Activated effector memory CD4-positive, alpha-beta T cell treated with Interleukin-2 at 50 U/mL for 16 hours (primary cell): Measurements from ENCODE around the gene PELI3.
"Not testable (repeated sequence)": the region's sequence is repeated elsewhere in the genome, so short reads cannot be mapped to it uniquely, and the experiment has no call there.

Experiments
- DNase-seq: peaks from one replicate; pipeline ENCODE4 v3.0.0-alpha.2; 2020

Gene PELI3

DNA sequence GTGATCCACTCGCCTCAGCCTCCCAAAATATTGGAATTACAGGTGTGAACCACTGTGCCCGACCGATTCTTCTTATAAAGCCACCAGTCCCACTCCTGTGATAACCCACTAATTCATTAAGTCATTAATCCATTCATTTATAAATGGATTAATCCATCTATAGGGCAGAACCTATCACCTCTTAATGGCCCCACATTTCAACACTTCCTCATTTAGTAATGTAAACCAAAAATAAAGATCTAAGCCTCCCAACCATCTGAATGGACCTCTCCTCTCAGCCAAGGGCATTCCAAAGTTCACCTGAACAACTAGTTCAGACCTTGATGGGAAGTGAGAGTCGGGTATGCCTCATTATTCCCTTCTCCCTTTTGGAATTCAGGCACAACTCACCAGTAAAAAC is 18.2 kb upstream of the PELI3 start:
- no peak for DNase-seq

- DNase-seq: no peak
Observed at GRCh38 chr11:66450560-66450959, 16.1 kb upstream of the PELI3 start.

DNA sequence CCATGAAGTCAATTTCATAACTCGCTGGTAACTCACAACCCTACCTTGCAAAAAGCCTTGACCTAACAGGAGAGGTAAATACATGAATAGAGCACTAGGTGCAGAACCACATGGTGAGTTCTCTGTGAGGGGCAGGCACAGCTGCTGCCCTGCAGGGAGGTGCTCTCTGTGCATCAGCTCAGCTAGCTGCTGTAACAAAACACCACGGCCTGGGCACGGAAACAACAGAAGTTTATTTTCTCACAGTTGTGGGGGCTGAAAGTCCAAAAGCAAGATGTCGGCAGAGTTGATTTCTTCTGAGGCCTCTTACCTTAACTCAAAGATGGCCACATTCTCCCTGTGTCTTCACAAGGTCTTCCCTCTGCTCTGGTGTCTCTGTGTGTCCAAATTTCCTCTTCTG is 15.0 kb upstream of the PELI3 start:
- no peak for DNase-seq

GRCh38 chr11:66454247-66454646 is 12.5 kb upstream of the PELI3 start:
- no peak for DNase-seq

DNA sequence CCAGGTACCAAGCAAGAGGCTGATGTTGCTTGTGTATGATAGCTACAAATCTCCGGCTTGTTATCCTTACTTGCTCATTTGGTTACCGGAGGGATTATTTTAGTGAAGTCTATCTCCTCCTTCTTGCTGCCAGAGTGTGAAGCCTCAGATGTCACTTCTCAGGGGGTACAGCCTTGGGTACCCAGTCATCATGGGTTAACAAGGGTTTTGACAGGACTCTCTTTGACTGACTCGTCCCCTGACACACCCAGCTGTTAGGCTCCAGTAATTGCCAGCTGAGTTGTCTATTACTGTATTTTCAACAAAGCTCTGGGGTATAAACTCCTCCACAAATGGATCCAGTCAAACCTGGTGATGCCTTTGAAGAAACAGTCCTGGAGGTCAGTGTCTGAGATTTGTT is 11.9 kb upstream of the PELI3 start:
- no peak for DNase-seq

GRCh38 chr11:66457826-66458225 is 8.9 kb upstream of the PELI3 start:
- DNase-seq: no peak

DNA sequence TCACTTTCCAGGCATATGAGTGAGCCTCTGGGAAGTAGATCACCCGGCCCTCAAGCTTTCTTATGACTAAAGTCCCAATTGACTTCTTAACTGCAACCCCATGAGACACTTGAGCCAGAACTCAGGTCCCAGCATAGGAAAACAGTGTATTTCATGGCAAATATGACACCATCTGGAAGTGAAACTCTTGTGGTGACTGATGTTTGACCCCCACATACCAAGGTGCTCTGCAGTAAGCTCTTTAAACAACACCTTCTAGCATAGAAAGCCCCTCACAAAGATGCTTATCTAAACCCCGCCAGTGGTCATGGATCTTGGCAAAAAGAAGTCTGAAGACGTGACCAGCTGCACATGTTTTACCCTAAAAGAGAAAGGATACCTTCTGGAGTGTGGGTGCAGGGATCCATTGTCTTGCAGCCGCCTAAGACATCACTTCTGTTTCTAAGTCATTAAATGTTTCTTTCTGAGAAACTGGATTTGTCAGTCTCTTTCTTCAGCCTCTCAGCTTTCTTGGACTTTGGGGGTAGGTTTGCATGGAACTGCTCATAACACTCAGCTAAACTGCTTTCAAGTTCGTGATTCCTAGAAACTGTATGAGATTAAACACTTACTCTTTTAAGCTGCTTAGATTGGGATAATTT is 7.4 kb upstream of the PELI3 start:
- DNase-seq: no peak

- no peak for DNase-seq
Observed at GRCh38 chr11:66462010-66462409, 4.7 kb upstream of the PELI3 start.

- no peak for DNase-seq
Observed at GRCh38 chr11:66462911-66463310, 3.8 kb upstream of the PELI3 start.

DNA sequence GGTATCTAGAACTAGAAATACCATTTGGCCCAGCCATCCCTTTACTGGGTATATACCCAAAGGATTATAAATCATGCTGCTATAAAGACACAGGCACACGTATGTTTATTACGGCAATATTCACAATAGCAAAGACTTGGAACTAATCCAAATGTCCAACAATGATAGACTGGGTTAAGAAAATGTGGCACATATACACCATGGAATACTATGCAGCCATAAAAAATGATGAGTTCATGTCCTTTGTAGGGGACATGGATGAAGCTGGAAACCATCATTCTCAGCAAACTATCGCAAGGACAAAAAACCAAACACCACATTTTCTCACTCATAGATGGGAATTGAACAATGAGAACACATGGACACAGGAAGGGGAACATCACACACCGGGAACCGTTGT is 2.6 kb upstream of the PELI3 start:
- DNase-seq: not testable (repeated sequence)

- no peak for DNase-seq
Observed at GRCh38 chr11:66464916-66465315, 1.8 kb upstream of the PELI3 start.

GRCh38 chr11:66465373-66466224 is 1.1 kb upstream of the PELI3 start:
- no peak for DNase-seq

DNA sequence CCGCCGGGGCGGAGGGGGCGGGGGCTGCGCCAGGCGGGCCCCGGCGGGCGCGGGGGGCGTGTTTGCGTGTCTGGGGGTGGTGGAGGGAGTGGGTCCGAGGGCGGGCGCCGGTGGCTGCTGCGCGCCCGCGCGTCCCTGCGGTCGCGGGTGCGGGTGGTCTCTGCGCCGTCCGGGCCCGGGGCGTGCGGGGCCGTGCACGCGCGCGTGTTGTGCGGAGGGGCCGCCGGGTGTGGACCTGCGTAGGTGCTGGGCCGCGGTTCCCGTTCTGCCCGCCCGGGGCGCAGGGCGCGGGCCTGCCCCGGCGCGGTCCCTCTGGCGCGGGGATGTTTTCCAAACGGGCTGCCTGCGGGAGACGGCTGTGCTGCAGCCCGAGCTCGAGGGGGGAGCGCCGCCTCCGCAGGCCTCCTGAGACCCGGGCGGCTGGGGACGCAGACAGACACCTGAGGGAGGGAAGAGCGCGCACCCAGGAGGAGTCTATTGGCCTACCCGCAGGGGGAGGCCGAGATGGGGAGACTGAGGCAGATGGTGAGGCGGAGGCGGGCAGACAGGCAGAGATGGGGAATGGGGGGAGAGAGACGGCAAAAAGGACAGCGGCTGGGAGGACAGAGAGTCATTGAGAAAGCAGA is 442 bp downstream of the PELI3 start:
- no peak for DNase-seq

GRCh38 chr11:66467756-66468155 is 1.1 kb downstream of the PELI3 start:
- no peak for DNase-seq

DNA sequence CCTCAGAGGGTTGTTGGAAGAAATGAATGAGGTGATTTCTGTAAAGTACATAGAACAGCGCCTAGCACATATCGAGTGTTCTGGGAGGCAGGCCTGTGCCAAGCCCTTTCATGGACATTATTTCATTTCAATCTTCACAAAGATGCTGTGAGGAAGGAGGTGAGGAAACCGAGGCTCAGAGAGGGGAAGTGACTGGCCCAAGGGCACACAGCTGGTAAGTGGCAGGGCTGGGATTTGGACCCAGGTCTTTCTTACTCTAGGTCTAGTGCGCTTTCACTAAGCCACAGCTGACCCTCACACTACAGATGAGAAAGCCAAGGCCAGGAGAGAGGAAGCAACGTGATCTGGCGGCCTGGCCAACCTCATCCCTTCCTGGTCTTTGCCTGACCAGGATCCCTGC is 2.0 kb downstream of the PELI3 start:
- DNase-seq: no peak

GRCh38 chr11:66469441-66469840 is 2.7 kb downstream of the PELI3 start:
- no peak for DNase-seq

GRCh38 chr11:66470015-66470414 is 3.3 kb downstream of the PELI3 start:
- DNase-seq: no peak

GRCh38 chr11:66471142-66471541 is 4.4 kb downstream of the PELI3 start:
- DNase-seq: no peak

DNA sequence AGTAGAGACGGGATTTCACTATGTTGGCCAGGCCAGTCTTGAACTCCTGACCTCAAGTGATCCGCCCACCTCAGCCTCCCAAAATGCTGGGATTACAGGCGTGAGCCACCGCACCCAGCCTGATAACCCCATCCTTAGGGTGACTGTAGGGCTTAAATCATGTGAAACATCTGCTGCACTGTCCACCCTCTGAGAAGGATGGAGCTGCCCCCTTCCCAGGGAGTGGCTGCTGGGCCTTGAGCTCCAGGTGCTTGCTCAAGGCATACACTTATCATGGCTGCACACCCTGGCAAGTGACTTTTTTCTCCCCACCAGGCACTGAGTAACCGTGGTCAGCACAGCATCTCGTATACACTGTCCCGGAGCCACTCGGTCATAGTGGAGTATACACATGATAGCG is 5.3 kb downstream of the PELI3 start:
- no peak for DNase-seq

DNA sequence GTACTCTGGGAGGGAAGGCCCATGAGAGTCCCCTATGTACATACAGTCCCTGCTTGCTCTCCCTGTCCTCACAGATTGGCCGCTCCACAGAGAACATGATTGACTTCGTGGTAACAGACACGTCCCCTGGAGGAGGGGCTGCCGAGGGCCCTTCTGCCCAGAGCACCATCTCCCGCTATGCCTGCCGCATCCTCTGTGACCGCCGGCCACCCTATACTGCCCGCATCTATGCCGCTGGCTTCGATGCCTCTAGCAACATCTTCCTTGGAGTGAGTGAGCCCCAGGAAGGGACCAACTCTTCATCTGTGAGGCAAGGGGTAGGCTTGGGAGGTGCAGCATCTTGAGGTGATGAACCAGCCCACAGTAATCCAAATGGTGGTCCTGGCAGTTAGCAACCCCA is 6.5 kb downstream of the PELI3 start:
- DNase-seq: no peak

DNA sequence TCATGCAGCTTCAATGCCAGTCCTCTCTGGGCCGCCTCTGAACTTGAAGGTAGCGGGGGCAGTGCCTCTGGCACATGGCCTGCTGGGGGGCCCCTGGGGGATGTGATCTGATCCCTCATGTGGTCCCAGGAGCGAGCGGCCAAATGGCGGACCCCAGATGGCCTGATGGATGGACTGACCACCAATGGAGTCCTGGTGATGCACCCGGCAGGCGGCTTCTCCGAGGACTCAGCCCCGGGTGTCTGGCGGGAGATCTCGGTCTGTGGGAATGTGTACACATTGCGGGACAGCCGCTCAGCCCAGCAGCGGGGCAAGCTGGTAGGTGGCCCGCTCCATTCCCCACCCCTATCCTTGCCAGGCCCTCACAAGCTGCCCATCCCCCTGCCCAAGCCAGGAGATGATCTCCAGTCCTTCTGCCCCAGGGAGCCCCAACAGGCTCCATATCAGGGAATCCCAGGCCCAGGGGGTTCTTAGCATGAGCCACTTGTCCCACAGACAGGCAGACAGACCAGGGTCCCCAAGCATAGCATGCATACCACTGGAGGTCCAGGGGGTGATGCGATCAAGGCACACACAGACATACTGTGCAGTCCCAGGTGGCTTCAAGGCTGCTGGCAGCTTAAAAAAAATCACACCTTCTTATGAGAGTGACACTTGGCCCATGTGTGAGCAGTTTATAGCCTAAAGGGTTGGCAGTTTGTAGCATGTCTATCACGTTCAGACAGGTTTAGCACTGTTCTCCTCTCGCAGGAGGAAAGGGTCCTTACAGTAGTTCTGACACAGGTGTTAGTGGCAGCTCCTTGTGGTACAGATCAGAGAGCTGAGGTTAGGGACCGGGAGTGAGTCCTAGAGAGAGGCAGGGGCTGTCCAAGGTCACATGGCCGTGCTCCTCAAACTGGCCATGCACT is 7.2 kb downstream of the PELI3 start:
- no peak for DNase-seq

- no peak for DNase-seq
Observed at GRCh38 chr11:66475349-66476172, 8.9 kb downstream of the PELI3 start.
